H1 (cell line): ENCODE results near the gene CREBZF. TPM values are rescaled to one million over a fixed set of nuclear protein-coding genes. Genes with fewer than 3 reads are reported as not detected.

ENCODE experiments used
- CTCF ChIA-PET: fragments of 300-600 bp; sonication (Branson Sonifier 250); formaldehyde crosslinking; loops from one replicate; lab custom pipeline; 2021; ENCODE audit not compliant: partially characterized antibody; lab: Charles Lee
- POLR2A ChIA-PET: fragments of 300-600 bp; sonication (Branson Sonifier 250); formaldehyde crosslinking; loops from one replicate; lab custom pipeline; 2021; ENCODE audit warnings: inconsistent platforms; ENCODE audit not compliant: partially characterized antibody; lab: Charles Lee
- DNase-seq, 2 experiments: peaks; one replicate each; pipeline versions ENCODE4 v3.0.0 to v3.0.0-alpha.2; 2010 to 2022; ENCODE audit warnings: low spot score in 2 of 2, low read depth in 1 of 2, mixed read lengths in 1 of 2
- FAIRE-seq: peaks from 2 replicates; lab custom pipeline; 2011; peaks lifted over from hg19 to GRCh38; lab: Jason Lieb, UNC
- H2AFZ ChIP-seq: 2 replicates; pipeline ENCODE4 v1.8.1; 2012; ENCODE audit warnings: low read length, inconsistent platforms
- H2AK5ac ChIP-seq: 2 replicates; pipeline ENCODE4 v1.6.1; 2013; ENCODE audit warnings: low read depth, low read length
- H2BK120ac ChIP-seq: replicated peaks from 2 replicates; pipeline ENCODE3; 2013; ENCODE audit warnings: low read depth, low read length, inconsistent platforms
- H2BK12ac ChIP-seq: 2 replicates; pipeline ENCODE4 v1.6.1; 2013; ENCODE audit warnings: low read depth, low read length
- H2BK15ac ChIP-seq: 2 replicates; pipeline ENCODE4 v1.6.1; 2013; ENCODE audit warnings: low read length
- H2BK20ac ChIP-seq: 2 replicates; pipeline ENCODE4 v1.6.1; 2013; ENCODE audit warnings: low read length
- H2BK5ac ChIP-seq: 2 replicates; pipeline ENCODE4 v1.6.1; 2013; ENCODE audit warnings: low read depth, low read length
- H3K14ac ChIP-seq: 2 replicates; pipeline ENCODE4 v1.6.1; 2013; ENCODE audit warnings: inconsistent platforms; ENCODE audit not compliant: insufficient read length
- H3K18ac ChIP-seq: 2 replicates; pipeline ENCODE4 v1.6.1; 2013; ENCODE audit warnings: low read length; ENCODE audit errors: extremely low read depth
- H3K23ac ChIP-seq: 2 replicates; pipeline ENCODE4 v1.6.1; 2013; ENCODE audit warnings: inconsistent platforms; ENCODE audit not compliant: insufficient read length
- H3K23me2 ChIP-seq: 2 replicates; pipeline ENCODE4 v1.6.1; 2013; ENCODE audit warnings: low read depth, low read length
- H3K27ac ChIP-seq: 2 replicates; pipeline ENCODE4 v1.6.1; 2011; ENCODE audit warnings: low read depth, low read length, inconsistent platforms
- H3K27me3 ChIP-seq, 4 experiments: replicated peaks in 1 of 4; 1 replicate in 1 of 4; 2 replicates in 3 of 4; pipeline versions ENCODE4 v1.6.1 to v1.8.1; 2011 to 2013; ENCODE audit warnings: low read length in 3 of 4, mild to moderate bottlenecking in 3 of 4, inconsistent platforms in 2 of 4, mixed read lengths in 2 of 4, moderate library complexity in 1 of 4; ENCODE audit not compliant: control insufficient read depth in 3 of 4, insufficient read depth in 3 of 4; ENCODE audit errors: extremely low read depth in 1 of 4
- H3K36me3 ChIP-seq, 4 experiments: 2 replicates each; pipeline versions ENCODE4 v1.6.1 to v1.8.1; 2011 to 2013; ENCODE audit warnings: mild to moderate bottlenecking in 4 of 4, low read length in 3 of 4, moderate library complexity in 2 of 4, control low read depth in 1 of 4, inconsistent platforms in 1 of 4; ENCODE audit not compliant: insufficient read depth in 4 of 4, control insufficient read depth in 2 of 4
- H3K4ac ChIP-seq: replicated peaks from 2 replicates; pipeline ENCODE3; 2013; ENCODE audit warnings: low read length, low read depth, mixed read lengths, inconsistent platforms; ENCODE audit not compliant: insufficient read length
- H3K4me1 ChIP-seq, 4 experiments: replicated peaks in 1 of 4; 1 replicate in 1 of 4; 2 replicates in 3 of 4; pipeline versions ENCODE4 v1.6.1 to v1.8.1; 2011 to 2013; ENCODE audit warnings: low read length in 3 of 4, inconsistent platforms in 2 of 4, mixed read lengths in 1 of 4; ENCODE audit not compliant: insufficient read depth in 4 of 4, control insufficient read depth in 3 of 4
- H3K4me2 ChIP-seq, 2 experiments: 2 replicates each; pipeline versions ENCODE4 v1.6.1 to v1.8.1; 2011 to 2013; ENCODE audit warnings: low read depth in 2 of 2, low read length in 2 of 2, control low read depth in 1 of 2, inconsistent platforms in 1 of 2, mild to moderate bottlenecking in 1 of 2; ENCODE audit not compliant: insufficient read depth in 1 of 2
- H3K4me3 ChIP-seq, 4 experiments: fragments of 200-600, 300-600 bp in 1 of 4; sonication (generic), shearing (Covaris generic), sonication (Bioruptor Twin) in 1 of 4; 2 replicates each; pipeline versions ENCODE4 v1.5.1 to v1.8.1; 2011 to 2016; ENCODE audit warnings: low read length in 4 of 4, low read depth in 3 of 4, control low read depth in 2 of 4, inconsistent platforms in 2 of 4, mild to moderate bottlenecking in 2 of 4, mixed read lengths in 1 of 4, moderate library complexity in 1 of 4; ENCODE audit not compliant: insufficient read depth in 2 of 4; ENCODE audit errors: extremely low read depth in 1 of 4
- H3K56ac ChIP-seq: replicated peaks from 2 replicates; pipeline ENCODE3; 2013; ENCODE audit warnings: low read depth, mild to moderate bottlenecking, mixed read lengths, low read length, inconsistent platforms; ENCODE audit not compliant: insufficient read length
- H3K79me1 ChIP-seq: 2 replicates; pipeline ENCODE4 v1.6.1; 2013; ENCODE audit warnings: low read depth, low read length, control low read depth
- H3K79me2 ChIP-seq, 2 experiments: 2 replicates each; pipeline versions ENCODE4 v1.6.1 to v1.8.1; 2012 to 2013; ENCODE audit warnings: low read length in 2 of 2, mild to moderate bottlenecking in 2 of 2, inconsistent platforms in 1 of 2; ENCODE audit not compliant: insufficient read depth in 2 of 2, control insufficient read depth in 1 of 2
- H3K9ac ChIP-seq, 4 experiments: replicated peaks in 1 of 4; 1 replicate in 1 of 4; 2 replicates in 3 of 4; pipeline versions ENCODE4 v1.6.1 to v1.8.1; 2011 to 2013; ENCODE audit warnings: low read depth in 3 of 4, low read length in 3 of 4, control low read depth in 2 of 4, mild to moderate bottlenecking in 2 of 4, moderate library complexity in 2 of 4, inconsistent platforms in 1 of 4; ENCODE audit errors: extremely low read depth in 1 of 4
- H3K9me3 ChIP-seq, 2 experiments: 2 replicates each; pipeline versions ENCODE4 v1.6.1 to v1.8.1; 2012 to 2013; ENCODE audit warnings: mild to moderate bottlenecking in 2 of 2, moderate library complexity in 2 of 2, control low read depth in 1 of 2, inconsistent platforms in 1 of 2, low read depth in 1 of 2, low read length in 1 of 2, mixed read lengths in 1 of 2; ENCODE audit not compliant: insufficient read depth in 2 of 2
- H4K20me1 ChIP-seq, 2 experiments: replicated peaks in 1 of 2; 2 replicates each; pipeline versions ENCODE3 to v1.8.1; 2011 to 2013; ENCODE audit warnings: inconsistent platforms in 2 of 2, low read length in 2 of 2, mild to moderate bottlenecking in 1 of 2; ENCODE audit not compliant: insufficient read depth in 2 of 2, control insufficient read depth in 1 of 2
- H4K5ac ChIP-seq: 2 replicates; pipeline ENCODE4 v1.6.1; 2013; ENCODE audit warnings: low read length, low read depth, mixed read lengths, inconsistent platforms; ENCODE audit not compliant: insufficient read length
- H4K8ac ChIP-seq: 2 replicates; pipeline ENCODE4 v1.8.0; 2013; ENCODE audit warnings: mild to moderate bottlenecking, moderate library complexity, low read length, inconsistent platforms; ENCODE audit not compliant: insufficient read depth; ENCODE audit errors: extremely low read depth
- H4K91ac ChIP-seq: replicated peaks from 2 replicates; pipeline ENCODE3; 2013; ENCODE audit warnings: low read length, mixed read lengths, inconsistent platforms; ENCODE audit not compliant: insufficient read length
- CEBPB ChIP-seq: IDR thresholded peaks from 2 replicates; pipeline ENCODE4 v1.6.1; 2012; ENCODE audit warnings: low read depth, low read length
- CREB1 ChIP-seq: IDR thresholded peaks from 2 replicates; pipeline ENCODE4 v1.6.1; 2012; ENCODE audit warnings: inconsistent platforms
- CTBP2 ChIP-seq: IDR thresholded peaks from 2 replicates; pipeline ENCODE4 v1.7.0; 2011; ENCODE audit warnings: borderline replicate concordance, mild to moderate bottlenecking, moderate library complexity, mixed read lengths, low read length; ENCODE audit not compliant: insufficient read depth, insufficient read length
- SIN3A ChIP-seq, 2 experiments: IDR thresholded peaks in 1 of 2; conservative IDR thresholded peaks in 1 of 2; 2 replicates each; pipeline ENCODE4 v1.6.1; 2011 to 2012; ENCODE audit warnings: low read length in 2 of 2, improper control_type of control experiment in 1 of 2, low read depth in 1 of 2, mild to moderate bottlenecking in 1 of 2
- SIX5 ChIP-seq: IDR thresholded peaks from 2 replicates; pipeline ENCODE4 v1.6.1; 2011; ENCODE audit warnings: mild to moderate bottlenecking, low read depth, low read length
- SUZ12 ChIP-seq: fragments of 200-600 bp; sonication (generic); IDR thresholded peaks from 2 replicates; pipeline ENCODE4 v1.6.1; 2012; ENCODE audit warnings: mild to moderate bottlenecking, inconsistent platforms, low read length, moderate library complexity, mixed read lengths
- WGBS, 2 experiments: shearing (Covaris generic) in 1 of 2; methylation state at CpG; one replicate each; pipeline versions ENCODE4 v1.1.6 to v1.1.7; 2013 to 2015; ENCODE audit warnings: low lambda C conversion rate in 2 of 2, mixed read lengths in 2 of 2, inconsistent platforms in 1 of 2, low coverage in 1 of 2, missing lambda C conversion rate in 1 of 2; ENCODE audit not compliant: insufficient replicate concordance in 2 of 2, insufficient coverage in 1 of 2, insufficient read length in 1 of 2; ENCODE audit errors: extremely low coverage in 1 of 2, missing lambda C conversion rate in 1 of 2; 5-methylcytosine and 5-hydroxymethylcytosine counted together
- polyA plus RNA-seq, 7 experiments: library from polyadenylated mRNA; depleted of rRNA in 3 of 7; stranded (reverse) in 5 of 7; unstranded in 2 of 7; fragments of >200 nt in 5 of 7; fragments of 200-250 nt in 2 of 7; gene quantifications; 1 replicate in 5 of 7; 2 replicates in 1 of 7; 4 replicates in 1 of 7; pipeline versions ENCODE4 v1.2.1 to v1.2.3, GENCODE V29; 2011 to 2013; ENCODE audit warnings: missing spikeins in 2 of 7, mixed read lengths in 2 of 7
- total RNA-seq: library from RNA; stranded (reverse); fragmentation: NEBNext Ultra II Directional; extraction: Animal tissue kit (Norgen Biotek cat#: 25700); gene quantifications from 2 replicates; pipeline ENCODE4 v1.2.1, GENCODE V29; 2021

CREBZF gene
- total and polyA plus RNA-seq, 2 of the 8 experiments (the other 6 are each of a cell fraction or from before 2014, with no cell fraction given): 15.4 to 44.9 TPM

GRCh38 chr11:85620256-85620655, 44.7 kb downstream of the CREBZF start:
- H2BK120ac ChIP-seq: no peak overlapping the region
- no peaks in the 10 kb centered on the region for H3K79me2 ChIP-seq
- H3K4me3 ChIP-seq: no peak overlapping the region
- no peak overlapping the region for H2AK5ac ChIP-seq
- no peak overlapping the region for H3K4me2 ChIP-seq
- CTCF ChIA-PET: interaction anchor here (0.6 to 2.0 kb wide), 6 partner anchors 18 to 735 kb away, joined by 3 to 4 read pairs (median 4); no protein-coding TSS in a partner anchor
- no peak overlapping the region for H3K23ac ChIP-seq
- no peaks in the 10 kb centered on the region for H3K36me3 ChIP-seq
- no peaks in the 10 kb centered on the region for H3K23me2 ChIP-seq
- H3K4ac ChIP-seq: no peak overlapping the region
- H3K56ac ChIP-seq: no peak overlapping the region
- 92% methylated on average over 3 of the region's 3 CpGs; no CpG with 5 or more reads in 1 of the 2 experiments for WGBS, 2 experiments
- no peak overlapping the region for H2BK15ac ChIP-seq
- no peaks in the 10 kb centered on the region for H4K20me1 ChIP-seq
- H3K9me3 ChIP-seq: no peaks in the 10 kb centered on the region
- no peak overlapping the region for H3K9ac ChIP-seq
- no peak overlapping the region for H4K8ac ChIP-seq
- peaks cover 0 to 2% (median 0%) of the 10 kb centered on the region in 4 experiments; a peak in 1 of 7 replicates for H3K27me3 ChIP-seq
- POLR2A ChIA-PET: interaction anchor here (0.8 kb wide), 1 partner anchor 9 kb away, joined by 3 read pairs; no protein-coding TSS in a partner anchor
- no peaks in the 10 kb centered on the region for H3K4me1 ChIP-seq
- no peak overlapping the region for H2AFZ ChIP-seq
- no peak overlapping the region for H3K14ac ChIP-seq
- H4K91ac ChIP-seq: no peak overlapping the region
- TF ChIP-seq SIX5 (no peak), CREB1 (no peak), SUZ12 (no peak), SIN3A (conservative IDR thresholded peaks at IDR 0.05 in 1 of 2, IDR thresholded peaks at IDR 0.05 in 1 of 2; ENCODE audit: low read depth in 1 of 2, low read length in 2 of 2) (no peak), CTBP2 (no peak), CEBPB (no peak)
- TF ChIP-seq, all 59 proteins: peak for 0
- Histone ChIP-seq H3K18ac (no peak overlapping the region), H3K79me1 (no peaks in the 10 kb centered on the region), H2BK12ac (no peak overlapping the region), H2BK20ac (no peak overlapping the region), H3K27ac (no peak overlapping the region), H2BK5ac (no peak overlapping the region), H4K5ac (no peak overlapping the region)
- no peak for FAIRE-seq
- DNase-seq: no peak
